Activated T-helper 1 cell treated with anti-CD3 and anti-CD28 coated beads, Interleukin-2, amount 50 U/mL, for 16 hours (primary cell): ENCODE measurements around the gene CLDN24.

ENCODE experiments used
- DNase-seq, 2 donors: peaks; one replicate each; pipeline ENCODE4 v3.0.0-alpha.2; 2020; ENCODE audit warnings: low read depth in 1 of 2, low spot score in 1 of 2

Gene CLDN24

GRCh38 chr4:183322326-183322725, at the start of gene CLDN24:
Gene CLDN24 (minus strand): TSS chr4:183322426. CDS start chr4:183322426, 0 bp downstream.
- DNase-seq = no peak

DNA sequence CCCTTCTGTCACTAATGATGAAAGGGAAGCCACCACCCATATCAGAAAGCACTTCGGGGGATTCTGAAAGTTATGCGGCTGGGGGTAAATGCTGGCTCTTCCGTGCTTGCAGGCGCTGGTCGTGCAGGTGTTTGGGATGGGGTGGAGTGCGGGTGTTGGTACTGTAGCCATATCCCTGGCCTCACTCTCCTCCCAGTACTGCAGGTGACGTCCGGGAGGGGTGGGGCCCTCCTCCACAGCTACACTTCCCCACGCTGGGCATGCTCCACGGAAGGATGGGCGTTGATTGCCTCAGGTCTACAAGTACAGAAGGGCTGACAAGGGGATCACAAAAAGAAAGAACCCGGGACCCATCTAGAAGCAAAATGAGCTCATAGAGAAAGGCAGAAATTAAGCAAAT, 48.6 kb upstream of the CLDN24 start:
- no peak for DNase-seq

DNA sequence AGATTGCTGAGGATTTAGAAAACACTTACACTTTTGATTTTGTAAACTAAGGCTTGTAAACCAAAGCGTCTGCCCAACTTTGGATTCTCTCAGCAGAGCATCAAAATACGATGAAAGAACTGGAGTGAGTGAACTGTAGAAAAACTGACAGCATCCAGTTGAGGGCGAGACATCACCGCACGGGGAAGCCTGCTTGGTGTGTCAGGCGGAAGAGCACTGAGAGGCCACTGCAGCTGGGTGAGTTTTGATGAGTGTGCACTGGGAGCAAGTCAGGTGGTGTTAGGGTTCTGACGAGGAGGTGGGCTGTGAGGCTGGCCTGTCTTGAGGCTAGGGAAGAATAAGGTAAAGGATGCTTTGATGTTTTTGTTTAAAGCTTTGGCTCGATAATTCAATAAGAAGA, 46.8 kb upstream of the CLDN24 start:
- DNase-seq = no peak

GRCh38 chr4:183366206-183366835, 44.1 kb upstream of the CLDN24 start:
- DNase-seq = no peak

DNA sequence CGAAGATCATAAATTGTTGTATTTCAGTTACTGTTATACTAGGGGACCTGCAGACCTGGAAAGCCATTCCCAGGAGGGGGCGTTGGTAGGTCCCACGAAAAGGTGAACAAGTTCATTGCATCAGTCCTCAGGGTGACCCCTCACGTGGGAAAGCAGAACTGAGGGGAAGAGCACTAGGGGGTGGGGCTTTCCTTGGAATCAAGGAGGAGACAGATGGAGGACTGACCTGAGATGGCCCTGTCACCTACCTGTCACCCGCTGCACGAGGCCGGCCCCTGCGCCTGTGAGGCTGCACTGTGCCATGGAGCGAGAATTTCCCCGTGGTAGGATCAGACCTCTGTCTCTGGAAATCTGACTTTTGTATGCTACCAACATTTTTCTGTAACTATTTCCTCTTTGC, 41.8 kb upstream of the CLDN24 start:
- no peak for DNase-seq

GRCh38 chr4:183362916-183363542, 40.8 kb upstream of the CLDN24 start:
- DNase-seq = no peak

- DNase-seq = no peak
Measured at GRCh38 chr4:183362036-183362435, 39.8 kb upstream of the CLDN24 start.

DNA sequence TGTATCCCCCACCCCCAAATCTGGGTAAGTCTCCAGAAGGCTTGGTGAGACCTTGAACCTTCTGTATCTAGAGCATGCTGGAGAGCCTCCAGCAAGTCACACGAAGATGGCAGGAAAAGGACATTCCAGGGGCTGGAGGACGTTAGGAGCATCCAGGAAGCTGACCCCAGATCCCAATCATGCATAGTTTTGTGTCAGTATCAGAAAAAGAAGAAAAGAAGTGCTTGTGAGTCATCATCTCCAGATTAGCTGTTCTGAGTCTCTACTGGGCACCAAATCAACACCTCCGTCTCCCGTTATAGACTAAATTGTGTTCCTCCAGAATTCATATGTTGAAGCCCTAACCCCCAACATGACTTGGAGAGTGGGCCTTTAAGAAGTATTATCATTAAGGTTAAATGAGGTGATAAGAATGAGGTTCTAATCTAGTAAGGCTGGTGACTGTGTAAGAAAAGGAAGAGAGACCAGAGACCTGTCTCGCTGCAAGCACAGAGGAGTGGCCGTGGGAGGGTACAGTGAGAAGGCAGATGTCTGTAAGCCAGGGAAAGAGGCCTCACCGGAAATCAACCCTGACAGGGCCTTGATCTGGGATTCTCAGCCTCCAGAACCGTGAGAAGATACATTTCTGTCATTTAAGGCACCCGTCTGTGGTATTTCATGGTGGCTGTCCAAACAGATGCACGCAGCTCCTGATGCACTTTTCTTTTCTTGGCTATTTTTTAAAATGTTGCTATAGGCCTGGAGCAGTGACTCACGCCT, 38.1 kb upstream of the CLDN24 start:
- no peak for DNase-seq

GRCh38 chr4:183358215-183358755, 36.1 kb upstream of the CLDN24 start:
- DNase-seq = no peak

DNA sequence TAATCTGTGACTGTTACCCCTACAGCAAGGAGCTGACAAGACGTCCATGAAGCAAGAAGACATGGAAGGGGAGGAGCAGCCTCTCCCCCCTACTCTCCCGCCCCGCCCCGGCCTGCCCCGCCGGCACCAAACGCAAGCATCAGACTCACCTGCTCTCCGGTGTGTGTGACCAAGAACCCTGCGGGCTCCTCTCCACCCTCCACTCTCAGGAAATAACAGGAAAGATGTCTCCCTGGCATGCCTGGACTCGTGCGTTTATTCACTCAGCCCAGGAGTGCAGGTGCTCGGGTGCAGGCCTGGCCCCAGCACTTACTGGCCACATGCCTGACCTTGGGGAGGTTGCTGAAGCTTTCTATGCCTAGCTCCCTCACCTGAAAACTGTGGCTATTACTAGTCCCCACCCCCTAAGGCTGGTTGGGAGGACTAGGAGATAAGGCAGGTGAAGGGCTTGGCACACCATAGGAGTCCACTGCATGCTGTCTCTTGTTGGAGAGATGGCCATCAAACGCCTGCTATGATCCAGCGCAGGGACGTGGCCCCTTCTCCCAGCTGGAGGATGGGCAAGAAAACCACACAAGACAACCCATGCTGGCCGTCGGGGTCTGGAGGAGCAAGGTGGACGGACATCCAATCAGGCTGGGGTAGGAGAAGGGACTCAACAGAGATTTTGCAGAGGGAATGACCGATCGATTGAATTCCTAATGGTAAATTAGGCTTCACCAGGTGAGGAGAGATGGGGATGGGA, 34.9 kb upstream of the CLDN24 start:
- DNase-seq = no peak

- DNase-seq = no peak
Measured at GRCh38 chr4:183356173-183356830, 34.1 kb upstream of the CLDN24 start.

GRCh38 chr4:183355405-183355804, 33.2 kb upstream of the CLDN24 start:
- DNase-seq = no peak

DNA sequence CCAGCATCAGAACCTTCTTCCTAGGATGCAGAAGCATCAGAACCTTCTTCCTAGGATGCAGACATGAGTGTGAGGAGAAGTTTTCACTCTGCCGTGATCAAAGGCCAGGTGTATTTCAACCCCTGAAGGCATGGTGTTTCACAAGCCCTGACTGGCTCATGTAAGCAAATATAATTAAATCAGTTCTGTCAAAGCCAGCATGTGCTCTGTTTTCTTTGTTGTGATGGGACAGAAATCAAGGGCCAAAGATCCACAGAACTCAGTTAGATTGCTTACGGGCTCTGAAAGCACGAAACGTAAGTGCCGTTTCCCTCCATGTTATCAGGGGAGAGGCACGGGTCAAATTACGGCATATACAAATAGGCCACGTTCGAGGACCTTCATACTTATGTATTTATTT, 32.0 kb upstream of the CLDN24 start:
- no peak for DNase-seq

- no peak for DNase-seq
Measured at GRCh38 chr4:183353557-183353956, 31.3 kb upstream of the CLDN24 start.

DNA sequence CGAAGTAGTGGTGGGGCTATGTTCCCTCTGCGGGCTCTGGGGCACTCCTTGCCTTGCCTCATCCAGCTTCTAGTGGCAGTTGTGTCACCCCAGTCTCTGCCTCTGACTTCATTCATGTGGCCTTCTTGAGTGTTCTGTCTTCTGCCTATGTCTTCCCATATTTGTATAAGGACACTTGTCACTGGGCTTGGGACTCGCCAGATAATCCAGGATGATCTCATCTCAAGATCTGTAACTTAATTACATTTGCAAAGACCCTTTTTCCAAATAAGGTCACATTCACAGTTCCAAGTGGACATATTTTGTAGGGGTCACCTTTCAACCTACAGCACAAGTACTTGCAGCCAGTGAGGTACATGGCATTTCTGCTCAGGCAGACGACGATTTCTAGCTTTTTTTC, 30.3 kb upstream of the CLDN24 start:
- no peak for DNase-seq

GRCh38 chr4:183350317-183351071, 28.3 kb upstream of the CLDN24 start:
- DNase-seq = no peak

DNA sequence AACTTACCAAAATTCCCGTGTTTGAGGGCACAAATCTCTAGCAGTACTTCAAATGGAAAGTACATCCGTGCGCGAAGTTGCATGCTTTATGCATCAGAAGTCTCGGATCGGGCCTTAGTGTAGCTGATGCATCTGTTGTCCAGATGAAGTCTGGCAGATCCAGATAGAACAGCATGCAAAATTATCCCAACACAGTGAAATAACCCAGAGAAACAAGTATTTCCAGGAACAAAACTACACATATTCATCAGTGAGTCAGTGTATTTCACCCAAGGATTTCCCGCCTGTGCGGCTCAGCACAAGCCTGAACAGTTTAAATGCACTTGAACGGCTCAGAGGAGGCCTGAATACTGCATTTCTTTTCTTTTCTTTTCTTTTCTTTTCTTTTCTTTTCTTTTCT, 27.4 kb upstream of the CLDN24 start:
- no peak for DNase-seq

GRCh38 chr4:183348706-183349659, 26.8 kb upstream of the CLDN24 start:
- DNase-seq = no peak

- no peak for DNase-seq
Measured at GRCh38 chr4:183348136-183348535, 25.9 kb upstream of the CLDN24 start.
